HuH-7.5 (cell line): Measurements from ENCODE around the gene LAMTOR4.
"Not testable (repeated sequence)": the region's sequence is repeated elsewhere in the genome, so short reads cannot be mapped to it uniquely, and the experiment has no call there.

Source experiments
- DNase-seq: peaks from one replicate; pipeline ENCODE4 v3.0.0; 2011; ENCODE audit warnings: low spot score

Gene LAMTOR4

GRCh38 chr7:100171087-100171681 is 22.5 kb downstream of the LAMTOR4 start:
- peak; percentile 66 for DNase-seq

GRCh38 chr7:100171840-100172239 is 23.1 kb downstream of the LAMTOR4 start:
- peak; percentile 31 for DNase-seq

- DNase-seq: no peak
These were observed 25.2 kb downstream of the LAMTOR4 start for GRCh38 chr7:100173806-100174495.

GRCh38 chr7:100174582-100174981 is 25.9 kb downstream of the LAMTOR4 start:
- no peak for DNase-seq

- no peak for DNase-seq
These were observed 26.7 kb downstream of the LAMTOR4 start for GRCh38 chr7:100175296-100175935.

- DNase-seq: no peak
These were observed 27.7 kb downstream of the LAMTOR4 start for GRCh38 chr7:100176096-100177044.

GRCh38 chr7:100177045-100178001 is 28.6 kb downstream of the LAMTOR4 start, which contains the start of the genes GPC2 and STAG3:
Gene GPC2, minus strand, starts transcription at chr7:100177381. Its CDS starts 182 bp downstream, at chr7:100177199.
Gene STAG3, plus strand, starts transcription at chr7:100177918. Its CDS starts 2,639 bp downstream, at chr7:100180557.
- peak; percentile 96 for DNase-seq

- not testable (repeated sequence) for DNase-seq
These were observed 31.4 kb downstream of the LAMTOR4 start for GRCh38 chr7:100180084-100180483.

GRCh38 chr7:100182616-100183015 is 33.9 kb downstream of the LAMTOR4 start:
- not testable (repeated sequence) for DNase-seq

GRCh38 chr7:100183090-100183489 is 34.4 kb downstream of the LAMTOR4 start:
- not testable (repeated sequence) for DNase-seq

GRCh38 chr7:100185726-100186125 is 37.0 kb downstream of the LAMTOR4 start:
- no peak for DNase-seq

- DNase-seq: no peak
These were observed 40.3 kb downstream of the LAMTOR4 start for GRCh38 chr7:100189061-100189460.

- no peak for DNase-seq
These were observed 41.5 kb downstream of the LAMTOR4 start for GRCh38 chr7:100190048-100190711.

- DNase-seq: no peak
These were observed 43.1 kb downstream of the LAMTOR4 start for GRCh38 chr7:100191775-100192174.

GRCh38 chr7:100192281-100192862 is 43.7 kb downstream of the LAMTOR4 start:
- not testable (repeated sequence) for DNase-seq

- DNase-seq: no peak
These were observed 44.3 kb downstream of the LAMTOR4 start for GRCh38 chr7:100192969-100193368.

- no peak for DNase-seq
These were observed 46.5 kb downstream of the LAMTOR4 start for GRCh38 chr7:100195222-100195621.

GRCh38 chr7:100195901-100196322 is 47.2 kb downstream of the LAMTOR4 start:
- DNase-seq: not testable (repeated sequence)

- no peak for DNase-seq
These were observed 49.5 kb downstream of the LAMTOR4 start for GRCh38 chr7:100198266-100198665.

GRCh38 chr7:100200693-100201092 is 52.0 kb downstream of the LAMTOR4 start:
- DNase-seq: no peak
